HepG2 (cell line): ENCODE results near the gene TJP3. TPM values are rescaled to one million over a fixed set of nuclear protein-coding genes. Genes with fewer than 3 reads are reported as not detected.

Source experiments
- ATAC-seq: fragments of 200-7000 bp; cut with Tn5 transposase; 3 replicates; pipeline ENCODE4 v1.9.1; 2020; ENCODE audit warnings: mild to moderate bottlenecking, moderate library complexity
- BruUV-seq: library from RNA; stranded (reverse); fragments of 400-500 nt; replicated peaks from 2 replicates; lab custom pipeline; 2021; lab: Mats Ljungman, UMichigan
- CTCF ChIA-PET: fragments of 300-600 bp; formaldehyde crosslinking; extraction: SDS; loops from one replicate; lab custom pipeline; 2021; ENCODE audit warnings: low total read pairs, inconsistent platforms, low intra/inter-chr PET ratio; lab: Yijun Ruan, JAX
- POLR2A ChIA-PET: fragments of 350-600 bp; sonication (Branson Sonifier 250); formaldehyde crosslinking; loops from one replicate; lab custom pipeline; 2020; ENCODE audit warnings: antibody characterized with exemption, inconsistent platforms; lab: Yijun Ruan, JAX
- DNase-seq: peaks from one replicate; pipeline ENCODE4 v3.0.0-alpha.2; 2015; ENCODE audit warnings: low spot score
- FAIRE-seq: peaks from 3 replicates; lab custom pipeline; 2011; peaks lifted over from hg19 to GRCh38; lab: Jason Lieb, UNC
- H2AFZ ChIP-seq: one replicate; pipeline ENCODE4 v1.6.1; 2011; ENCODE audit warnings: low read length, inconsistent platforms
- H3K27ac ChIP-seq: fragments of 300-600 bp; 3 replicates; pipeline ENCODE4 v1.8.0; 2011; ENCODE audit warnings: mixed run types, mild to moderate bottlenecking, mixed read lengths, low read length, inconsistent platforms; ENCODE audit not compliant: insufficient read depth; ENCODE audit errors: extremely low read length
- H3K27me3 ChIP-seq, 2 experiments: fragments of 200-600 bp in 1 of 2; 2 replicates in 1 of 2; 3 replicates in 1 of 2; pipeline versions ENCODE4 v1.6.0 to v1.8.0; 2011; ENCODE audit warnings: low read length in 2 of 2, mild to moderate bottlenecking in 2 of 2, moderate library complexity in 2 of 2, inconsistent platforms in 1 of 2; ENCODE audit not compliant: insufficient read depth in 2 of 2, control insufficient read depth in 1 of 2
- H3K36me3 ChIP-seq, 2 experiments: fragments of 200-600 bp in 1 of 2; replicated peaks in 1 of 2; 2 replicates in 1 of 2; 3 replicates in 1 of 2; pipeline versions ENCODE4 v1.5.1 to v1.8.0; 2011; ENCODE audit warnings: low read length in 2 of 2, inconsistent platforms in 1 of 2; ENCODE audit not compliant: insufficient read depth in 2 of 2, control insufficient read depth in 1 of 2
- H3K4me1 ChIP-seq: 2 replicates; pipeline ENCODE4 v1.5.1; 2012; ENCODE audit warnings: low read length, inconsistent platforms; ENCODE audit not compliant: insufficient read depth
- H3K4me2 ChIP-seq: 2 replicates; pipeline ENCODE4 v1.6.0; 2011; ENCODE audit warnings: low read depth, low read length, inconsistent platforms
- H3K4me3 ChIP-seq, 3 experiments: fragments of 200-600 bp in 1 of 3; sonication (generic), shearing (Covaris generic) in 1 of 3; replicated peaks in 1 of 3; 2 replicates each; pipeline ENCODE4 v1.5.1; 2011 to 2016; ENCODE audit warnings: low read length in 3 of 3, inconsistent platforms in 2 of 3, low read depth in 2 of 3, mild to moderate bottlenecking in 2 of 3, control low read depth in 1 of 3, mixed read lengths in 1 of 3; ENCODE audit not compliant: insufficient read depth in 1 of 3
- H3K79me2 ChIP-seq: one replicate; pipeline ENCODE4 v1.6.1; 2011; ENCODE audit warnings: low read length, inconsistent platforms; ENCODE audit not compliant: insufficient read depth
- H3K9ac ChIP-seq: 2 replicates; pipeline ENCODE4 v1.6.0; 2011; ENCODE audit warnings: mild to moderate bottlenecking, low read depth, low read length, inconsistent platforms; ENCODE audit not compliant: insufficient read depth
- H3K9me3 ChIP-seq: 2 replicates; pipeline ENCODE4 v1.5.1; 2012; ENCODE audit warnings: mild to moderate bottlenecking, low read length
- H4K20me1 ChIP-seq: 2 replicates; pipeline ENCODE4 v1.6.0; 2011; ENCODE audit warnings: inconsistent platforms, mild to moderate bottlenecking, low read length, moderate library complexity; ENCODE audit not compliant: insufficient read depth
- CAMTA2 ChIP-seq: sonication (generic); formaldehyde crosslinking; IDR thresholded peaks from 2 replicates; pipeline ENCODE4 v1.4.0; 2020; ENCODE audit warnings: mild to moderate bottlenecking, missing genetic modification reagents, borderline replicate concordance
- NFKBIZ ChIP-seq: IDR thresholded peaks from 2 replicates; pipeline ENCODE4 v1.6.1; 2018; ENCODE audit warnings: missing genetic modification reagents, missing compliant biosample characterization
- SP2 ChIP-seq: sonication (generic); formaldehyde crosslinking; IDR thresholded peaks from 2 replicates; pipeline ENCODE4 v1.5.1; 2020; ENCODE audit warnings: mild to moderate bottlenecking, missing genetic modification reagents
- ZFP36 ChIP-seq: fragments of 150-350 bp; IDR thresholded peaks from 2 replicates; pipeline ENCODE4 v1.6.1; 2018; ENCODE audit warnings: borderline replicate concordance, low read length, low read depth; ENCODE audit not compliant: partially characterized antibody
- ZFP82 ChIP-seq: sonication (generic); formaldehyde crosslinking; IDR thresholded peaks from 2 replicates; pipeline ENCODE4 v1.5.1; 2020; ENCODE audit warnings: mild to moderate bottlenecking, missing genetic modification reagents, borderline replicate concordance
- ZKSCAN1 ChIP-seq: fragments of 150-350 bp; IDR thresholded peaks from 2 replicates; pipeline ENCODE4 v1.6.1; 2014; ENCODE audit warnings: low read length
- ZNF326 ChIP-seq: sonication (generic); formaldehyde crosslinking; IDR thresholded peaks from 2 replicates; pipeline ENCODE4 v1.4.0; 2020; ENCODE audit warnings: missing genetic modification reagents, borderline replicate concordance
- ZNF446 ChIP-seq: sonication (generic); formaldehyde crosslinking; IDR thresholded peaks from 2 replicates; pipeline ENCODE4 v1.5.0; 2020; ENCODE audit warnings: mild to moderate bottlenecking, missing genetic modification reagents
- ZNF615 ChIP-seq: sonication (generic); formaldehyde crosslinking; IDR thresholded peaks from 2 replicates; pipeline ENCODE4 v1.5.0; 2020; ENCODE audit warnings: mild to moderate bottlenecking, missing genetic modification reagents, borderline replicate concordance
- ZNF678 ChIP-seq: sonication (generic); formaldehyde crosslinking; IDR thresholded peaks from 2 replicates; pipeline ENCODE4 v1.4.0; 2020; ENCODE audit warnings: mild to moderate bottlenecking, missing genetic modification reagents
- ZNF713 ChIP-seq: sonication (generic); formaldehyde crosslinking; IDR thresholded peaks from 2 replicates; pipeline ENCODE4 v1.4.0; 2020; ENCODE audit warnings: mild to moderate bottlenecking, missing genetic modification reagents
- ZNF75D ChIP-seq: sonication (generic); formaldehyde crosslinking; IDR thresholded peaks from 2 replicates; pipeline ENCODE4 v1.8.1; 2023; ENCODE audit warnings: missing genetic modification reagents, mild to moderate bottlenecking, borderline replicate concordance
- WGBS: methylation state at CpG from one replicate; pipeline ENCODE4 v1.1.6; 2017; ENCODE audit warnings: low lambda C conversion rate; 5-methylcytosine and 5-hydroxymethylcytosine counted together
- in situ Hi-C: cut with HindIII; loops from 2 replicates; pipeline ENCODE4 v1.10.0; 2017; ENCODE audit warnings: low pct_unique_long_range_greater_than_20kb; ENCODE audit not compliant: extremely low pct_ligation_motif_present
- intact Hi-C: fragments of 100-400 bp; cut with micrococcal nuclease; formaldehyde crosslinking; loops from one replicate; pipeline ENCODE4 v1.10.0; 2022; ENCODE audit not compliant: unreplicated experiment
- polyA plus RNA-seq, 8 experiments: library from polyadenylated mRNA; depleted of rRNA in 3 of 8; stranded (reverse) in 7 of 8; unstranded in 1 of 8; fragments of >200 nt; fragmentation: Illumina TruSeq in 4 of 8; extraction: Trizol in 4 of 8; gene quantifications; 2 replicates each; pipeline versions ENCODE4 v1.2.1 to v1.2.3, GENCODE V29; 2011 to 2016; ENCODE audit warnings: low read depth in 4 of 8, missing spikeins in 1 of 8, mixed read lengths in 1 of 8; ENCODE audit not compliant: insufficient read depth in 1 of 8
- total RNA-seq, 5 experiments: library from RNA; depleted of rRNA; stranded (reverse); fragments of >200 nt; fragmentation: Illumina TruSeq; extraction: Trizol; gene quantifications; 2 replicates each; pipeline ENCODE4 v1.2.3, GENCODE V29; 2016; ENCODE audit warnings: low read depth in 1 of 5
- TF ChIP-seq, protein P1 (sequence below): sonication (generic); formaldehyde crosslinking; IDR thresholded peaks from 2 replicates; pipeline ENCODE4 v1.5.1; 2020; ENCODE audit warnings: missing genetic modification reagents, mild to moderate bottlenecking, borderline replicate concordance
- TF ChIP-seq, protein P2 (sequence below): sonication (generic); formaldehyde crosslinking; IDR thresholded peaks from 2 replicates; pipeline ENCODE4 v1.4.0; 2020; ENCODE audit warnings: missing genetic modification reagents
- TF ChIP-seq, protein P3 (sequence below): sonication (generic); formaldehyde crosslinking; IDR thresholded peaks from 2 replicates; pipeline ENCODE4 v1.4.0; 2020; ENCODE audit warnings: missing genetic modification reagents

TJP3 gene
- total and polyA plus RNA-seq, 2 of the 13 experiments (the other 11 are each of a cell fraction or from before 2014, with no cell fraction given): 2.3 to 21.5 TPM

DNA sequence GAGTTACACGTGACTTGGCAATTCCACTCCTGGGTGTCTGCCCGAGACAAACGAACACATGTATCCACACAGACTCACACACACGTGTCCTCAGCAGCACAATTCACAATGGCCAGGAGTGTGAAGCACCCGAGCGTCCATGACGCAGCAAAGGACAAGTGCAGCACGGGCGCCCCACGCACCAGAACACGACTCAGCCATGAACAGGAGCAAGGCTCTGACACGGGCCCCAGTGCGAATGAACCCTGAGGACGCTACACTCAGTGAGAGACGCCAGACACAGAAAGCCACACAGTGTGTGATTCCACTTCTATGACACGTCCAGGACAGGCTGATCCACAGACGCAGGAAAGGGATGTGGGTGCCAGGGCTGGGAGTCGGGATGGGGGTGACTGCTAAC, 44.3 kb upstream of the TJP3 start (continued):
- TF ChIP-seq SP2 (CRISPR knock-in tag): no peak
- TF ChIP-seq ZKSCAN1: no peak
- TF ChIP-seq, protein P1, sequence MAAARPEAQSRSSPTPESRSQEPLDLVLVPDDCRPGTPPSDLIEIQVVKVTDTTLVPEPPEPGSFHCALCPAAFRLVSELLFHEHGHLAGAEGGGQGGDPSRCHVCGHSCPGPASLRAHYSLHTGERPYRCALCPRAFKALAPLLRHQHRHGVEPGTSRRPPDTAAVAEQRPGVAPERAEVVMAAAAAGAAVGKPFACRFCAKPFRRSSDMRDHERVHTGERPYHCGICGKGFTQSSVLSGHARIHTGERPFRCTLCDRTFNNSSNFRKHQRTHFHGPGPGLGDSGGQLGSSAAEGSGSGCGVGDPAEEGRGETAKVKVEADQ (CRISPR knock-in tag): no peak
- TF ChIP-seq, protein P2, sequence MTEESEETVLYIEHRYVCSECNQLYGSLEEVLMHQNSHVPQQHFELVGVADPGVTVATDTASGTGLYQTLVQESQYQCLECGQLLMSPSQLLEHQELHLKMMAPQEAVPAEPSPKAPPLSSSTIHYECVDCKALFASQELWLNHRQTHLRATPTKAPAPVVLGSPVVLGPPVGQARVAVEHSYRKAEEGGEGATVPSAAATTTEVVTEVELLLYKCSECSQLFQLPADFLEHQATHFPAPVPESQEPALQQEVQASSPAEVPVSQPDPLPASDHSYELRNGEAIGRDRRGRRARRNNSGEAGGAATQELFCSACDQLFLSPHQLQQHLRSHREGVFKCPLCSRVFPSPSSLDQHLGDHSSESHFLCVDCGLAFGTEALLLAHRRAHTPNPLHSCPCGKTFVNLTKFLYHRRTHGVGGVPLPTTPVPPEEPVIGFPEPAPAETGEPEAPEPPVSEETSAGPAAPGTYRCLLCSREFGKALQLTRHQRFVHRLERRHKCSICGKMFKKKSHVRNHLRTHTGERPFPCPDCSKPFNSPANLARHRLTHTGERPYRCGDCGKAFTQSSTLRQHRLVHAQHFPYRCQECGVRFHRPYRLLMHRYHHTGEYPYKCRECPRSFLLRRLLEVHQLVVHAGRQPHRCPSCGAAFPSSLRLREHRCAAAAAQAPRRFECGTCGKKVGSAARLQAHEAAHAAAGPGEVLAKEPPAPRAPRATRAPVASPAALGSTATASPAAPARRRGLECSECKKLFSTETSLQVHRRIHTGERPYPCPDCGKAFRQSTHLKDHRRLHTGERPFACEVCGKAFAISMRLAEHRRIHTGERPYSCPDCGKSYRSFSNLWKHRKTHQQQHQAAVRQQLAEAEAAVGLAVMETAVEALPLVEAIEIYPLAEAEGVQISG: no peak
- no peak for TF ChIP-seq ZFP82
- TF ChIP-seq ZFP36: no peak
- TF ChIP-seq, all 625 proteins: peak for 0

DNA sequence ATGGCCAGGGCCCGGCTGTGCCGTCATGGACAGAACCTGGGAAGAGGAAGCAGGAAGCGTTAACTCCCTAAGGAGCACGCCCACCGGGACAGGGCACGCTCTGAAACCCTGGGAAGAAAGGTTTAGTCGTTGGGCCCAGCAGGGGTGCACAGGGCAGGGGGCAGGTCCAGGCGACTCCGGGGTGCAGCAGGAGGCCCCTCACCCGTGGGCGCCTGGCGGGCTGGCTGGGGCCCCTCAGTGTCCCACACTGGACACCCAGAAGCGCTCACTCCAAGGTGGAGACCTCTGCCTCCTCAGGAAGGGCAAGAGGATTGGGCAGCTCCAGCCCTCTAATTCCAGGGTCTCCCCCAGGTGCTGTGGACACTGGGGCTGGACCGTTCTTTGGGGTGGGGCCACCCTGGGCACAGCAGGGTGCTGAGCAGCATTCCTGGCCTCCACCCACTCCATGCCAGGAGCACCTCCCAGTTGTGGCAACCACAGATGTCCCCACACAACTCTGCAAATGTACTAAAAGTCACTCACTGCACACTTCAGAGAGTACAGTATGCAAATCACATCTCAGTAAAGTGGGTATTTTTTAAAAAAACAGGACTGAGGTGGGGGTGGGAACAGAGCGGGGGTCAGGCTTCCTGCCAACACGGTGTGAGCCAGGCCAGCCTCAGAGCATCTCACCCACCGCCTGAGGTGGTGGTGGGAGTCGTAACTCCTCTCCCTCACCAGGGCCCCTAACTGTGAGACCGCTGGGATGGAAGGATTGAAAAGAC, 43.1 kb upstream of the TJP3 start:
- no peaks in the 10 kb centered on the region for H3K27me3 ChIP-seq
- no peaks in the 10 kb centered on the region for H3K9me3 ChIP-seq
- POLR2A ChIA-PET: no interaction called here
- no peak overlapping the region for H3K4me3 ChIP-seq
- H3K4me1 ChIP-seq: peaks cover 21% of the 10 kb centered on the region
- ATAC-seq (no peak), FAIRE-seq (no peak), DNase-seq (no peak)
- 79% methylated on average over 10 of the region's 19 CpGs for WGBS
- no TSS peak for BruUV-seq
- CTCF ChIA-PET: interaction anchor here (1.5 kb wide), 1 partner anchor 41 kb away, joined by 16 read pairs; no protein-coding TSS in a partner anchor
- intact Hi-C loops: loop anchor here (5.0 kb wide), 1 partner anchor 37 kb away; the partner anchor contains the start of gene PIP5K1C
- H2AFZ ChIP-seq: no peak overlapping the region
- H3K79me2 ChIP-seq: no peaks in the 10 kb centered on the region
- H4K20me1 ChIP-seq: no peaks in the 10 kb centered on the region
- peaks cover 0 to 16% of the 10 kb centered on the region in 2 experiments; a peak in 4 of 5 replicates for H3K36me3 ChIP-seq
- H3K9ac ChIP-seq: no peak overlapping the region
- in situ Hi-C loops: loop anchor here (5.0 kb wide), 1 partner anchor 42 kb away; the partner anchor contains the start of gene TJP3
- no peak overlapping the region for H3K27ac ChIP-seq
- no peak overlapping the region for H3K4me2 ChIP-seq
- TF ChIP-seq CAMTA2 (CRISPR knock-in tag) (no peak), ZNF326 (CRISPR knock-in tag) (no peak), ZNF615 (CRISPR knock-in tag) (no peak), ZNF713 (CRISPR knock-in tag) (no peak), NFKBIZ (no peak), ZNF678 (CRISPR knock-in tag) (no peak), ZNF446 (CRISPR knock-in tag) (no peak), ZNF75D (CRISPR knock-in tag) (no peak)
- TF ChIP-seq, protein P3, sequence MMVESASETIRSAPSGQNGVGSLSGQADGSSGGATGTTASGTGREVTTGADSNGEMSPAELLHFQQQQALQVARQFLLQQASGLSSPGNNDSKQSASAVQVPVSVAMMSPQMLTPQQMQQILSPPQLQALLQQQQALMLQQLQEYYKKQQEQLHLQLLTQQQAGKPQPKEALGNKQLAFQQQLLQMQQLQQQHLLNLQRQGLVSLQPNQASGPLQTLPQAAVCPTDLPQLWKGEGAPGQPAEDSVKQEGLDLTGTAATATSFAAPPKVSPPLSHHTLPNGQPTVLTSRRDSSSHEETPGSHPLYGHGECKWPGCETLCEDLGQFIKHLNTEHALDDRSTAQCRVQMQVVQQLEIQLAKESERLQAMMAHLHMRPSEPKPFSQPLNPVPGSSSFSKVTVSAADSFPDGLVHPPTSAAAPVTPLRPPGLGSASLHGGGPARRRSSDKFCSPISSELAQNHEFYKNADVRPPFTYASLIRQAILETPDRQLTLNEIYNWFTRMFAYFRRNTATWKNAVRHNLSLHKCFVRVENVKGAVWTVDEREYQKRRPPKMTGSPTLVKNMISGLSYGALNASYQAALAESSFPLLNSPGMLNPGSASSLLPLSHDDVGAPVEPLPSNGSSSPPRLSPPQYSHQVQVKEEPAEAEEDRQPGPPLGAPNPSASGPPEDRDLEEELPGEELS (CRISPR knock-in tag): no peak
